Left colon (tissue), 2 donors: Measurements from ENCODE around the gene KLHL33. TPM values are rescaled to one million over a fixed set of nuclear protein-coding genes. Genes with fewer than 3 reads are reported as not detected.

Experiments
- ATAC-seq: fragments of 200-7000 bp; cut with Tn5 transposase; one replicate; pipeline ENCODE4 v1.9.1; 2020; ENCODE audit warnings: mild to moderate bottlenecking, moderate library complexity
- DNase-seq, 2 donors: peaks; one replicate each; pipeline ENCODE4 v3.0.0-alpha.2; 2020
- intact Hi-C, 2 donors: fragments of 100-400 bp; cut with DNase I in 1 of 2; cut with micrococcal nuclease in 1 of 2; formaldehyde crosslinking; loops; one replicate each; pipeline versions ENCODE4 v1.11.2 to v1.14.0; 2022; cut with DNase I, micrococcal nuclease
- long read RNA-seq: library from polyadenylated mRNA; unstranded; transcript quantifications from one replicate; pipeline ENCODE4 v2.0.0, GENCODE V29; 2021
- total RNA-seq, 2 donors: library from RNA; stranded (reverse); fragmentation: NEBNext Ultra II Directional; extraction: Animal tissue kit (Norgen Biotek cat#: 25700); gene quantifications; one replicate each; pipeline ENCODE4 v1.2.1, GENCODE V29; 2021
- donor health status: DM: no; HTN: no; CAD: no.
- donor health status: DM: yes; HTN: yes; CAD: no.

The KLHL33 gene
- under 1 TPM; 0.09 to 0.31 TPM for total RNA-seq
- long read RNA-seq, result 0 reads

- no peak for ATAC-seq
- intact Hi-C loops, result no loop called here
- DNase-seq, result no peak
Measured at GRCh38 chr14:20435582-20436362, at the start of gene KLHL33. Gene KLHL33 (minus strand): TSS chr14:20436166. CDS start chr14:20435811, 355 bp downstream.

DNA sequence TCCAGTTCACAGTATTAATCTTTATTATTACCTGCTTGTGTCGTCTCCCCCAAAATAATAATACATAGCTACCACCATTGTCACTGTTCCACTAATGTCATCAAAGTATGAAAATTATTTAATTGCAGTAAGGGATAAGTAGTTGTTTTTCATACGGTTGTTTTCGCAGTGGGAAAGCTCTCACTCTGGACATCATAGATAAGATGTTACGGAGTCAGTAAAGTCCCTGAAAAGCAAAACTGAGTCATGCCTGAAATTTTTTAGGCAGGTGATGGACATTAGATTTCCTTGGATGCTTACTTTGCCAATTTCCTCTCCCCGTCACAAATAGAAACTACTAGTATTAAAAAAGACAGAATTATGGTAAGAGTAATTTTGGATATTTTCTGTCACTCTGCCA lies 46.4 kb upstream of the KLHL33 start:
- intact Hi-C loops, result no loop called here
- ATAC-seq (no peak), DNase-seq (no peak)

DNA sequence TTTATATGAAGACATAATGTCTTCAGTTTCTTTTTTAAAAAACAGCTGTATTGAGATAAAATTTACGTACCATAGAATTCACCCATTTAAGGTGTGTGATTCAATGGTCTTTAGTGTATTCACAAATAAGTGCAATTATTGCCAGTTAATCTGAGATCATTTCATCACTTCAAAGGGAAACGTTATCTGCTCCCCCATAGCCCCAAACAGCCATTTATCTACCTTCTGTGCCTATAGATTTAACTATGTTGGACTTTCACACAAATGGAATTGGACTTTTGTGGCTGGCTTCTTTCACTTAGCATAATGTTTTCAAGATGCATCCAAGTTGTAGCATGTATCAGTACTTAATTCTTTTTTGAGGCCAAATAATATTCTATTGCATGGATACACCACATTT lies 42.9 kb upstream of the KLHL33 start:
- no peak for ATAC-seq
- intact Hi-C loops, result no loop called here
- no peak for DNase-seq

DNA sequence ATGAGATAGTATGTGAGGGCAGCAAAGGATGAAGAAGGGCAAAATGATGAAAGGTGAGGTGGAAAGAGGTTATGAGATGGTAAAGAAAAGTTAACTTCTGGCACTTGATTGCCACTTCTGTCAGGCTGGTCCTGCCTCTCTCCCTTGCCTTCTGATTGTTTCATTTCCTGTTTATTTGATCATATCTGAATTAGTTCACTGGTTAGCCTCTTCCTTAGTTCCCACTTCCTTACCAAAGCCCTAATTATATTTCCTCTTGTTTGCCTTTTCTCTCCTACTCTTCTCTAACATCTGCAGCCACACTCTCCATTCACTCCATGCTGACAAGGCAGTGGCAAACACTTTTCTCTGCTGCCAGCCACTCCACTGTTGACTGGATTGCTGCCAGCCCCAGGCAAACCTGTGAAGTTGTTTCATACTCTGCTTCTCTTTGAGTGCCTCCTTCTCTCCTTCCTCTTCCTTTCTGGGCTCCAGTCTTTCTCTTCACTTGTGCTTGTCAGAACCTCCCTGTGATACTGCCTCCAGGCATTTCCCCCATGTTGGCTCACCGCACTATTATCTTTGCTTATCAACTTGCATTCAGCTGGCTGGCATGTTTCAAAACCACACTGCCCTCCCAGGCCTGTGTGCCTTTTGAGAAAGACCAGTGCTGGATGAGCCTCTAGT lies 41.4 kb upstream of the KLHL33 start:
- DNase-seq (no peak), ATAC-seq (peak; percentile 25)
- intact Hi-C loops, result no loop called here

GRCh38 chr14:20476776-20477175 lies 40.8 kb upstream of the KLHL33 start:
- no peak for ATAC-seq

DNA sequence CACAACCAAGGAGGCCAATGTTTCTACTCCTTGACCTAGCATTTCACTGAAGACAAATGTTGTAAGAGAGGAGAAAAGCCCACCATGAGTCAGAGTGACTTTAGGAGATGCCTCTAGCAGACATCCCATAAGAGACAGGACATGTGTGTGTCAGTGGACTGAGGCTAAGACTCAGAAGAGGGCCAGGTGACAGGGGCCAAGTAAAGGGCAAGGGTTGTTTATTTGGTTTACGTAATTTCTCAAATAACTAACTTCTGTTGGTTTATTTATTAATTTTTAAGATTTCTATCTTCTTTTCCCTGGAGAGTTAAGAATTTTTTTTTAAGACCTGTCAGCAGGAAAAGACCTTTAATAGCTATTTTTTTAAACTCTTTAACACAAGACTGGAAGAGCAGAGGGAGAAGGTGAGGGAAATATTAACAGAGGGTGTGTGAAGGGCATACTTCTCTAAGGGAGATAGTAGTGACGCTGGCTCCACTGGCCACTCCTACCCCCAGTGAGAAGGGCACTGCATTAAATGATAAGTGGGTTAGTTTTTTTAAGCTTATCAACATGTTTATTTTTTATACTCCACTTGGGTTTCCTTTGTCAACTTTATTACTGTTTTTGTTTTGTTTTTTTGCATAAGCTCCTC lies 36.7 kb upstream of the KLHL33 start:
- intact Hi-C loops, result no loop called here
- no peak for ATAC-seq
- no peak for DNase-seq

More at GRCh38 chr14:20476776-20477175, 40.8 kb upstream of the KLHL33 start:
- intact Hi-C loops, result no loop called here
- no peak for DNase-seq

GRCh38 chr14:20470603-20470901 lies 34.6 kb upstream of the KLHL33 start:
- DNase-seq, result no peak
- ATAC-seq, result peak; percentile 12
- intact Hi-C loops, result no loop called here

GRCh38 chr14:20469890-20470602 lies 34.1 kb upstream of the KLHL33 start:
- intact Hi-C loops, result loop anchor here in 1 of 2 donors (5.0 to 10.0 kb wide), 2 partner anchors 55 to 142 kb away; partner anchors contain the start of gene TEP1
- ATAC-seq, result peak; percentile 65
- DNase-seq, result peak; percentile 37 to 50

GRCh38 chr14:20469242-20469889 lies 33.4 kb upstream of the KLHL33 start, which contains the start of gene PNP:
Gene PNP (plus strand): TSS chr14:20469406. CDS start chr14:20469525, 119 bp downstream.
- ATAC-seq (peak; percentile 91), DNase-seq (peak; percentile 93 to 96)
- intact Hi-C loops, result loop anchor here in 1 of 2 donors (5.0 to 10.0 kb wide), 2 partner anchors 55 to 143 kb away; partner anchors contain the start of gene TEP1

DNA sequence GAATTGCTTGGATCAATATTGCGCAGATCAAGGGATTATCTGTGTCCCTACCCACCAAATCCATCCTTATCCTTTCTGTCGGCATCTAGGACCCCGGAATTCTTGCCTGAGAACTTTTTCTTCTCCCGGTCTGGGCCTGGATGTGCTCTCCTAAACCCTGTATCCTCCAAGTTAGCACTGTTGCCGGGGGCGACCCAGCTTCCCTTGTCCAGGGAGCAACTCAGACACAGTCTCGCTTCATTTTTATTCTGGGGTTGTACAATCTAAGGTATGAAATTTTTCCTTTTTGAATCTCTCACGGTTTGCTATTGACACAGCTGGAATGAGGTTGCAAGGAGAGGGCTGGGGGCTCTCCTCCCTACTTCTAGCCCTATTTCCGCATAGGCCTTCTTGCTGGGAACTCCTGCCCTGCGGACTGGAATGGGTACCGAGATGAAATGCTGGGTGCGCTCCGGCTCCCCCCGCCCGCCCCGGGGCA lies 32.8 kb upstream of the KLHL33 start:
- intact Hi-C loops, result loop anchor here in 1 of 2 donors (5.0 to 10.0 kb wide), 2 partner anchors 54 to 143 kb away; partner anchors contain the start of gene TEP1
- ATAC-seq (no peak), DNase-seq (peak; percentile 44 to 47)

DNA sequence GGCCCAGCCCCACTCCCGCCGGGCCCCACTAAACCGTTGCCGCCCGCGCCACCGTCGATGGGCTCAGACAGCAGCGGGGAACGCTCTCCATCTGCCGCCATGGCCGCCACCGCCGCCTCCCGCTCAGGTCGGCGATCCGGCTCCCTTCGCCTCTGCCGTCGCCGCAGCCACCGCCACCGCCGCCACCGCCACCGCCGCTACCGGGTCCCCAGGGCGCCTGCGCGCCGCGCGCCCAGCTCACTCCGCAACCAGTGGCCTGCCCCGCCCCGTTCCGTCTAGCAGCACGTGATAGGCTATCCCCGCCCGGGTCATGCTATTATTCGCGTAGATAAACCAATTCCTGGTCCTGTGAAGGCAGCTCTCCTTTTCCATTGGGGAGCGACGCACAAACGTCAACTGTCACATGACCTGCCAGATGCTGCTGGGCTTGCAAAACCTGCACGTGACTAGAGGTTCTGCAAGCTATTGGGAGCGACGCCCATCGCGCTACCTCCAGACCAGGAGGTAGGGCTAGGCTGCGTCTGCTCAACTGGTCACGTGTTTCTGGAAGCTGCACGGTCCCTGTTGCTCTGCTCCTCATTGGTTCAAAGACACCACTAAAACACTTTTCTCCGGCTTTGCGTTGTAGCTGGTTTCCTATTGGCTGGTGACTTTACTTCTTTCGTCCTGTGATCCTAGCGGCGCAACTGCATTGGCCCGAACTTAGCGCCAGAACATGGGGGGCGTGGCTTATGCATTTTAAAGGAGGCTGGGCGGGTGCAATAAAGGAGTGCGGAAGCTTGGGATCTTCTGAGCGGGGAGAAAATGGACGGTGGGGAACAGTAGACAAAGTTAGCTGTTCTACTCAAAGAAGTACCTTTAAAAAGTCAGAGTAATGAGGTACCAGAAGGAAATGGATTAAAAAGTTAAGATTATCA lies 25.5 kb upstream of the KLHL33 start, which contains the start of gene PIP4P1:
PIP4P1 (minus strand) TSS at position 210 of the 917 bp plus-strand sequence; CDS start at position 101, 109 bp downstream.
- intact Hi-C loops, result loop anchor here in 1 of 2 donors (10.0 kb wide), 1 partner anchor 47 kb away; the partner anchor contains the start of gene TEP1
- peak; percentile 87 for ATAC-seq
- peak; percentile 99 to 100 for DNase-seq

- ATAC-seq (peak; percentile 57), DNase-seq (peak; percentile 77 to 86)
- intact Hi-C loops, result loop anchor here in 1 of 2 donors (10.0 kb wide), 1 partner anchor 46 kb away; the partner anchor contains the start of gene TEP1
Measured at GRCh38 chr14:20460458-20461224, 24.7 kb upstream of the KLHL33 start.

DNA sequence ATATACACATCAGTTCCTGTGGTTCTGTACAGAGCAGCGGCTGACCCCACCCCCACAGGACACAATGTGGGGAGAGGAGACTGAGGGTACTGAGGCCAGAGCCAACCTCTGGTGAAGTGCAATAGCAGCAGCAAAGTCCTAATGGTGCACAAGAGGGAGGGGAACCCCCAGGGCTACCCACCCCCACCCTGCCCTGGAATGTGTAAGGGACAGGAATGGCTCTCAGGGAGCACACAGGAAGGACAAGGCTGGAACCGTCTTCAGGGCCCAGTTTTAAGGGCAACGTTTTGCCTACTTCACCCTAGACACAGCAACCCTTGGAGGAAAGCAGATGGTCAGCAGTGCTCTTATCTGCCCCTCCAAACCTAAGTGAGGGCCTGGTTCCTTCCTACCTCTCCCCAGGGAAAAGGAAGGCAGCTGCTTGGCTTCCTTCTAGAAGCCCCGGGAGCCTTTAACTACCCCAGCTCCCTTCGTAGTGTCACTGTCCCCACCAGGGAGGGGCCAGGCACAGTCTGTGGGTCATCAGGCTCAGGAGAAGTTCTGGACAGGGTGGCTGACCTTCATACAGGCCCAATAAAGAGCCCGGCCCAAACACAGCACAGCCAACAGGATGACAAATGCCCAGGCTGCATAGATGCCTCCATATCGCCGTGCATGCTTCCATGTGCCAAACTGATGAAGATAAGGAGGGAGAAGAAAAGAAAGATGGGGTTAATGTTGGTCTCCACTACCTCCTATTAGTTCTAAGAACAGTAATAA lies 22.2 kb upstream of the KLHL33 start:
- DNase-seq (no peak), ATAC-seq (no peak)
- intact Hi-C loops, result loop anchor here in 1 of 2 donors (10.0 kb wide), 1 partner anchor 113 kb away; the partner anchor contains the start of gene PARP2

GRCh38 chr14:20456971-20457370 lies 21.0 kb upstream of the KLHL33 start:
- ATAC-seq, result no peak
- intact Hi-C loops, result loop anchor here in 1 of 2 donors (10.0 kb wide), 1 partner anchor 112 kb away; the partner anchor contains the start of gene PARP2

More at GRCh38 chr14:20456971-20457370, 21.0 kb upstream of the KLHL33 start:
- DNase-seq, result peak in 1 of 2 donors; percentile 31
